Gastroesophageal sphincter (tissue), 4 donors: ENCODE results near the gene RNF126. TPM values are rescaled to one million over a fixed set of nuclear protein-coding genes. Genes with fewer than 3 reads are reported as not detected.

Source experiments
- ATAC-seq: fragments of 150-250 bp; one replicate; pipeline ENCODE4 v1.9.1; 2016; ENCODE audit warnings: mild to moderate bottlenecking, moderate library complexity
- H3K27ac ChIP-seq, 4 donors: fragments of 200-600 bp; sonication (generic) in 3 of 4; 1 replicate in 3 of 4; 2 replicates in 1 of 4; pipeline ENCODE4 v1.5.1; 2016 to 2019
- H3K27me3 ChIP-seq: fragments of 200-600 bp; sonication (generic); one replicate; pipeline ENCODE4 v1.5.1; 2019
- H3K36me3 ChIP-seq, 2 donors: fragments of 200-600 bp; sonication (generic); one replicate each; pipeline ENCODE4 v1.5.1; 2019; ENCODE audit warnings: control low read depth in 1 of 2
- H3K4me1 ChIP-seq, 3 donors: fragments of 200-600 bp; sonication (generic); 1 replicate in 2 of 3; 2 replicates in 1 of 3; pipeline ENCODE4 v1.5.1; 2016 to 2019; ENCODE audit warnings: control low read depth in 2 of 3
- H3K4me3 ChIP-seq, 2 donors: fragments of 200-600 bp; sonication (generic); one replicate each; pipeline ENCODE4 v1.5.1; 2019; ENCODE audit warnings: mild to moderate bottlenecking in 1 of 2, moderate library complexity in 1 of 2
- H3K9me3 ChIP-seq, 3 donors: fragments of 200-600 bp; sonication (generic); one replicate each; pipeline ENCODE4 v1.5.1; 2017 to 2019; ENCODE audit warnings: control low read depth in 2 of 3
- EP300 ChIP-seq: sonication (generic); formaldehyde crosslinking; IDR thresholded peaks from one replicate; pipeline ENCODE4 v1.6.1; 2017; ENCODE audit warnings: antibody characterized with exemption, mild to moderate bottlenecking
- POLR2A ChIP-seq, 2 donors: fragments of 450-650 bp; IDR thresholded peaks; one replicate each; pipeline ENCODE4 v1.6.1; 2017; ENCODE audit warnings: antibody characterized with exemption in 2 of 2, mild to moderate bottlenecking in 2 of 2, moderate library complexity in 1 of 2
- POLR2AphosphoS5 ChIP-seq: sonication (generic); formaldehyde crosslinking; IDR thresholded peaks from one replicate; pipeline ENCODE4 v1.6.1; 2017; ENCODE audit warnings: antibody characterized with exemption
- WGBS, 2 donors: methylation state at CpG; one replicate each; pipeline ENCODE4 v1.1.5; 2018; ENCODE audit warnings: low coverage in 1 of 2; 5-methylcytosine and 5-hydroxymethylcytosine counted together
- total RNA-seq, 4 donors: library from RNA; depleted of rRNA; stranded (reverse); fragments of >200 nt; gene quantifications; one replicate each; pipeline ENCODE4 v1.1.0, GENCODE V29; 2016
- TF ChIP-seq, protein P1 (sequence below), 4 experiments: fragments of 200-600 bp in 2 of 4; fragments of 450-650 bp in 2 of 4; sonication (generic) in 1 of 4; IDR thresholded peaks; one replicate each; pipeline ENCODE4 v1.5.1; 2017 to 2019; ENCODE audit warnings: antibody characterized with exemption in 4 of 4, mild to moderate bottlenecking in 2 of 4, moderate library complexity in 2 of 4

The RNF126 gene
- total RNA-seq, 4 donors from 2014 or later, result 47.7 to 57.9 (median 52.0) TPM

DNA sequence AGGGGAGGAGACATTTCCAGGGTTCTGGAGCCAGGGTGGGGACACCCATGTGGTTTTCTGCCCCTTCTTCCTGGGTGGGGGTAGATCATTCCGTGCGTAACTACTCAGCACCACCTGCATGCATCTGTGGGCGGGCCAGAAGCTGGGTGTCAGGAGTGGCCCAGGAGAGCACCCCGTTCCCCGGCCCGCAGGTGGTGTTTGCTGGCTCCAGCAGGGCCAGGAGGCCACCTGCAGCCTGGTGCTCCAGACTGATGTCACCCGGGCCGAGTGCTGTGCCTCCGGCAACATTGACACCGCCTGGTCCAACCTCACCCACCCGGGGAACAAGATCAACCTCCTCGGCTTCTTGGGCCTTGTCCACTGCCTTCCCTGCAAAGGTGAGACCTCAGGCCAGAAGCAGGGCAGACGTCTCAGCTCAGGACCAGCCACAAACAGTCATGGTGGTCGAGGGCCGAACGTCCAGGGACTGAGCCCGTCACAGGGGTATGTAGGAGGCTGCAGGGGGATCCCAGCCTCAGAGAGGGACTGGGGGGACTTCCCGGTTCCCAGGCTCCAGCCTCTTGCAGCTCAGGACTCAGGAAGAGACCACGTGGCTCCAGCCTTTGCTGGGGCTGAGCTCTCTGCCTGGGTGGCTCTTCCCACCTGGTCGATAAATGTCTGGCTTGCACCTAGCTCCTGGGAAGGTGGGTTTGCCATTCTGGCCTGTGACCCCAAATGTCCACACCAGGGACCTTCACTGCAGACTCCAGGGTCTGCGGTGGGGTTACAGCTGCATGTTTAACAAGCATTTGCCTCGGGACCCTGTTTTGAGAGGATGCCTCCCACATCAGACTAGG, 14.8 kb upstream of the RNF126 start:
- peak overlapping the region; percentile 25 to 99 (median 98) for H3K27ac ChIP-seq
- H3K4me1 ChIP-seq, result peaks cover 0 to 84% (median 27%) of the 10 kb centered on the region in 3 donors
- no peak for ATAC-seq
- no peaks in the 10 kb centered on the region for H3K9me3 ChIP-seq
- no peak for TF ChIP-seq POLR2AphosphoS5
- no peak for TF ChIP-seq EP300
- TF ChIP-seq, protein P1, sequence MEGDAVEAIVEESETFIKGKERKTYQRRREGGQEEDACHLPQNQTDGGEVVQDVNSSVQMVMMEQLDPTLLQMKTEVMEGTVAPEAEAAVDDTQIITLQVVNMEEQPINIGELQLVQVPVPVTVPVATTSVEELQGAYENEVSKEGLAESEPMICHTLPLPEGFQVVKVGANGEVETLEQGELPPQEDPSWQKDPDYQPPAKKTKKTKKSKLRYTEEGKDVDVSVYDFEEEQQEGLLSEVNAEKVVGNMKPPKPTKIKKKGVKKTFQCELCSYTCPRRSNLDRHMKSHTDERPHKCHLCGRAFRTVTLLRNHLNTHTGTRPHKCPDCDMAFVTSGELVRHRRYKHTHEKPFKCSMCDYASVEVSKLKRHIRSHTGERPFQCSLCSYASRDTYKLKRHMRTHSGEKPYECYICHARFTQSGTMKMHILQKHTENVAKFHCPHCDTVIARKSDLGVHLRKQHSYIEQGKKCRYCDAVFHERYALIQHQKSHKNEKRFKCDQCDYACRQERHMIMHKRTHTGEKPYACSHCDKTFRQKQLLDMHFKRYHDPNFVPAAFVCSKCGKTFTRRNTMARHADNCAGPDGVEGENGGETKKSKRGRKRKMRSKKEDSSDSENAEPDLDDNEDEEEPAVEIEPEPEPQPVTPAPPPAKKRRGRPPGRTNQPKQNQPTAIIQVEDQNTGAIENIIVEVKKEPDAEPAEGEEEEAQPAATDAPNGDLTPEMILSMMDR (IDR thresholded peaks at IDR 0.05), result no peak
- no peak for TF ChIP-seq POLR2A (IDR thresholded peaks at IDR 0.05)
- H3K36me3 ChIP-seq, result peaks cover 0 to 9% of the 10 kb centered on the region in 2 donors
- 61 to 63% methylated on average over 2 to 3 of the region's 22 CpGs for WGBS, 2 donors
- H3K27me3 ChIP-seq, result peaks cover 29% of the 10 kb centered on the region
- H3K4me3 ChIP-seq, result peak overlapping the region; percentile 46 to 89

- H3K36me3 ChIP-seq, result peaks cover 0 to 9% of the 10 kb centered on the region in 2 donors
- H3K9me3 ChIP-seq, result no peaks in the 10 kb centered on the region
- H3K4me1 ChIP-seq, result peaks cover 0 to 90% (median 27%) of the 10 kb centered on the region in 3 donors
- TF ChIP-seq, protein P1 (IDR thresholded peaks at IDR 0.05), result no peak
- TF ChIP-seq POLR2A (IDR thresholded peaks at IDR 0.05) (no peak), EP300 (no peak), POLR2AphosphoS5 (peak; percentile 86)
- peak overlapping the region; percentile 46 to 89 for H3K4me3 ChIP-seq
- H3K27me3 ChIP-seq, result peaks cover 29% of the 10 kb centered on the region
- no CpG with 5 or more reads among the region's 15 CpGs for WGBS, 2 donors
- H3K27ac ChIP-seq, result peak overlapping the region; percentile 75 to 99 (median 98)
- ATAC-seq, result peak; percentile 20
Observed at GRCh38 chr19:677201-677600, 14.2 kb upstream of the RNF126 start.

- no peaks in the 10 kb centered on the region for H3K9me3 ChIP-seq
- H3K4me1 ChIP-seq, result peaks cover 0 to 90% (median 27%) of the 10 kb centered on the region in 3 donors
- TF ChIP-seq POLR2AphosphoS5 (peak; percentile 65), POLR2A (IDR thresholded peaks at IDR 0.05) (peak; percentile 59 to 77), EP300 (no peak)
- TF ChIP-seq, protein P1 (IDR thresholded peaks at IDR 0.05), result no peak
- peaks cover 0 to 5% of the 10 kb centered on the region in 2 donors for H3K36me3 ChIP-seq
- H3K27me3 ChIP-seq, result peaks cover 29% of the 10 kb centered on the region
- WGBS, 2 donors, result no CpG with 5 or more reads among the region's 63 CpGs
- peak within 1 kb of the TSS; percentile 75 to 99 (median 98) for H3K27ac ChIP-seq
- peak within 1 kb of the TSS; percentile 46 to 89 for H3K4me3 ChIP-seq
- no peak for ATAC-seq
Observed at GRCh38 chr19:676339-677105, 13.5 kb upstream of the RNF126 start, which contains the start of gene FSTL3. Gene FSTL3, plus strand, starts transcription at chr19:676392. Its CDS starts 32 bp downstream, at chr19:676424.

DNA sequence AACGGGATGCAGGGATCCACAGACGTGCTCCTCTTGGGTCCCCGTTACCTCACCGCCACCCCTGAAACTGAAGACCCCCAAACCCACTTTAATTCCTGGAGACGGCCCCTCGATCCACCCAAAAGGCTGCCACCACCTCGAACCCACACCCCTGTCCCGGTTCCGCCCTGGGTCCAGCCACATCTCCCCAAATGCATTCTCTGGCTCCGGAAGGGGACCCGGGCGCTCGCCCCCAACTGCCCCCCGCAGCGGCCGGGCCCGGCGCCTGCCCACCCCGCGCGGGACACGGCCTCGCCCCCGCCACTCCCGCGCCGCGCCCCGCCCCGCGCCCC, 13.0 kb upstream of the RNF126 start:
- H3K4me1 ChIP-seq, result peaks cover 0 to 84% (median 23%) of the 10 kb centered on the region in 3 donors
- no peaks in the 10 kb centered on the region for H3K9me3 ChIP-seq
- H3K36me3 ChIP-seq, result no peaks in the 10 kb centered on the region
- peak overlapping the region; percentile 12 to 99 (median 98) for H3K27ac ChIP-seq
- peak overlapping the region in 1 of 2 donors; percentile 89 for H3K4me3 ChIP-seq
- H3K27me3 ChIP-seq, result peaks cover 29% of the 10 kb centered on the region
- no peak for TF ChIP-seq EP300
- TF ChIP-seq POLR2AphosphoS5, result no peak
- TF ChIP-seq, protein P1 (IDR thresholded peaks at IDR 0.05), result no peak
- no peak for TF ChIP-seq POLR2A (IDR thresholded peaks at IDR 0.05)
- ATAC-seq, result peak; percentile 11
- WGBS, 2 donors, result 0 to 16% methylated on average over 1 to 3 of the region's 31 CpGs
